Measurements from ENCODE around the gene CACNA2D3. TPM values are rescaled to one million over a fixed set of nuclear protein-coding genes. Genes with fewer than 3 reads are reported as not detected.

The CACNA2D3 gene
- total RNA-seq, 2 experiments from 2014 or later: not detected

DNA sequence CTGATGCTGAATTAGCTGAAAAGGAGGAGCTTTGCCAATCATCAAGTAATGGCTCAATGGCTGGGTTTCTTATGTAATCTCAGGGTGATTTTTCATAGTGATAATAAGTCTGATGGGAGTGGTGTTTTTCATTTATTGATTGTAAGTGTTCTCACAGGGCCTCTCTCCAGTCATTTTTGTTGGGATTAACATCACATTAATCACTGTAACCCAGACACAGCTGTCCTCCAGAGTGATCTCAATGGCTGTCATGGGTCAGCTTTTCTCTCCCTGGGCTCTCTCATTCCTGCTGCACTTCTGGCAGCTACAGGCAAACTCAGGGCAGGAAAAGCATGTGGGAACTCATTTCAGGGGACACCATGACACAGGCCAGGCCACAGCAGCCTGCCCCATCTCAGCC lies 642.6 kb downstream of the CACNA2D3 start:
- no peak overlapping the region for H3K4me3 ChIP-seq (ENCODE audit: low read depth, low read length, poor library complexity, severe bottlenecking)
- H4K20me1 ChIP-seq (ENCODE audit: insufficient read depth, low read length): no peaks in the 10 kb centered on the region
- H3K36me3 ChIP-seq (ENCODE audit: insufficient read depth, low read length): no peaks in the 10 kb centered on the region
- H3K4me2 ChIP-seq (ENCODE audit: low read length): no peak overlapping the region
- intact Hi-C loops (cut with micrococcal nuclease; ENCODE audit: unreplicated experiment): no loop called here
- ChIA-PET CTCF (ENCODE audit: unreplicated experiment) (no interaction called here), POLR2A (no interaction called here)
- no peaks in the 10 kb centered on the region for H3K9me3 ChIP-seq (ENCODE audit: low read length)
- no peaks in the 10 kb centered on the region for H3K9me2 ChIP-seq (ENCODE audit: insufficient read depth, low read length)
- no peaks in the 10 kb centered on the region for H3K79me2 ChIP-seq (ENCODE audit: insufficient read depth, low read depth, low read length)
- no peak for TF ChIP-seq CTCF (conservative IDR thresholded peaks at IDR 0.05; ENCODE audit: low read length)
- TF ChIP-seq EZH2phosphoT487 (IDR thresholded peaks at IDR 0.05; ENCODE audit: borderline replicate concordance, low read depth, low read length): no peak
- BruUV-seq (replicated peaks): no TSS peak
- DNase-seq (ENCODE audit: low spot score): no peak
- H3K27ac ChIP-seq (ENCODE audit: low read depth, low read length, poor library complexity, severe bottlenecking): no peak overlapping the region
- no peaks in the 10 kb centered on the region for H3K4me1 ChIP-seq (ENCODE audit: insufficient read depth, low read length, poor library complexity, severe bottlenecking)
- no peak overlapping the region for H2AFZ ChIP-seq (ENCODE audit: low read length)

- intact Hi-C loops (cut with micrococcal nuclease; ENCODE audit: unreplicated experiment): no loop called here
- H3K79me2 ChIP-seq (ENCODE audit: insufficient read depth, low read depth, low read length): no peaks in the 10 kb centered on the region
- BruUV-seq (replicated peaks): no TSS peak
- no peak overlapping the region for H3K4me3 ChIP-seq (ENCODE audit: low read depth, low read length, poor library complexity, severe bottlenecking)
- H3K4me1 ChIP-seq (ENCODE audit: insufficient read depth, low read length, poor library complexity, severe bottlenecking): no peaks in the 10 kb centered on the region
- DNase-seq (ENCODE audit: low spot score): no peak
- POLR2A ChIA-PET: no interaction called here
- H3K27ac ChIP-seq (ENCODE audit: low read depth, low read length, poor library complexity, severe bottlenecking): no peak overlapping the region
- no peak overlapping the region for H3K4me2 ChIP-seq (ENCODE audit: low read length)
- no peaks in the 10 kb centered on the region for H3K9me2 ChIP-seq (ENCODE audit: insufficient read depth, low read length)
- no peaks in the 10 kb centered on the region for H4K20me1 ChIP-seq (ENCODE audit: insufficient read depth, low read length)
- no peaks in the 10 kb centered on the region for H3K36me3 ChIP-seq (ENCODE audit: insufficient read depth, low read length)
- TF ChIP-seq CTCF (conservative IDR thresholded peaks at IDR 0.05; ENCODE audit: low read length): no peak
- TF ChIP-seq EZH2phosphoT487 (IDR thresholded peaks at IDR 0.05; ENCODE audit: borderline replicate concordance, low read depth, low read length): no peak
- no peak overlapping the region for H2AFZ ChIP-seq (ENCODE audit: low read length)
- CTCF ChIA-PET (ENCODE audit: unreplicated experiment): no interaction called here
- no peaks in the 10 kb centered on the region for H3K9me3 ChIP-seq (ENCODE audit: low read length)
Observed at GRCh38 chr3:54771050-54771449, 648.7 kb downstream of the CACNA2D3 start.

GRCh38 chr3:54772051-54772450 lies 649.7 kb downstream of the CACNA2D3 start:
- Histone ChIP-seq H3K36me3 (ENCODE audit: insufficient read depth, low read length) (no peaks in the 10 kb centered on the region), H3K9me2 (ENCODE audit: insufficient read depth, low read length) (no peaks in the 10 kb centered on the region), H3K4me1 (ENCODE audit: insufficient read depth, low read length, poor library complexity, severe bottlenecking) (no peaks in the 10 kb centered on the region), H4K20me1 (ENCODE audit: insufficient read depth, low read length) (no peaks in the 10 kb centered on the region), H3K79me2 (ENCODE audit: insufficient read depth, low read depth, low read length) (no peaks in the 10 kb centered on the region), H3K4me3 (ENCODE audit: low read depth, low read length, poor library complexity, severe bottlenecking) (no peak overlapping the region), H3K27ac (ENCODE audit: low read depth, low read length, poor library complexity, severe bottlenecking) (no peak overlapping the region), H3K9me3 (ENCODE audit: low read length) (no peaks in the 10 kb centered on the region), H3K4me2 (ENCODE audit: low read length) (no peak overlapping the region), H2AFZ (ENCODE audit: low read length) (no peak overlapping the region)
- intact Hi-C loops (cut with micrococcal nuclease; ENCODE audit: unreplicated experiment): no loop called here
- TF ChIP-seq CTCF (conservative IDR thresholded peaks at IDR 0.05; ENCODE audit: low read length): no peak
- no peak for TF ChIP-seq EZH2phosphoT487 (IDR thresholded peaks at IDR 0.05; ENCODE audit: borderline replicate concordance, low read depth, low read length)
- DNase-seq (ENCODE audit: low spot score): no peak
- no TSS peak for BruUV-seq (replicated peaks)
- POLR2A ChIA-PET: interaction anchor here (0.5 to 0.7 kb wide), 2 partner anchors 226 to 281 kb away, joined by 3 to 6 read pairs; no protein-coding TSS in a partner anchor
- CTCF ChIA-PET (ENCODE audit: unreplicated experiment): no interaction called here
